HG02970 (cell line): ENCODE results near the gene ABI3.

Source experiments
- ATAC-seq: cut with Tn5 transposase; IDR thresholded peaks from one replicate; pipeline ENCODE4 v1.9.1; 2021; ENCODE audit warnings: mild to moderate bottlenecking, moderate library complexity, moderate number of reproducible peaks; ENCODE audit not compliant: unreplicated experiment, low FRiP score

ABI3 gene

GRCh38 chr17:49195751-49196150, 14.8 kb upstream of the ABI3 start:
- no peak for ATAC-seq

- no peak for ATAC-seq
These were observed 14.0 kb upstream of the ABI3 start for GRCh38 chr17:49196520-49196919.

- no peak for ATAC-seq
These were observed 13.0 kb upstream of the ABI3 start for GRCh38 chr17:49197346-49197998.

GRCh38 chr17:49198211-49198610, 12.3 kb upstream of the ABI3 start:
- no peak for ATAC-seq

GRCh38 chr17:49200423-49201083, 10.0 kb upstream of the ABI3 start:
- ATAC-seq = no peak

- no peak for ATAC-seq
These were observed 9.0 kb upstream of the ABI3 start for GRCh38 chr17:49201481-49201927.

- ATAC-seq = no peak
These were observed 6.7 kb upstream of the ABI3 start for GRCh38 chr17:49203796-49204195.

- ATAC-seq = no peak
These were observed 6.0 kb upstream of the ABI3 start for GRCh38 chr17:49204516-49204915.

- ATAC-seq = no peak
These were observed 1.4 kb upstream of the ABI3 start for GRCh38 chr17:49209061-49209571.

GRCh38 chr17:49213399-49213798, 2.9 kb downstream of the ABI3 start:
- ATAC-seq = no peak

- no peak for ATAC-seq
These were observed 3.3 kb downstream of the ABI3 start for GRCh38 chr17:49213847-49214246.

GRCh38 chr17:49214676-49215360, 4.3 kb downstream of the ABI3 start:
- no peak for ATAC-seq

- no peak for ATAC-seq
These were observed 6.0 kb downstream of the ABI3 start for GRCh38 chr17:49216482-49216881.

GRCh38 chr17:49216953-49217650, 6.6 kb downstream of the ABI3 start:
- no peak for ATAC-seq

- ATAC-seq = no peak
These were observed 7.3 kb downstream of the ABI3 start for GRCh38 chr17:49217651-49218413.

- ATAC-seq = no peak
These were observed 8.7 kb downstream of the ABI3 start for GRCh38 chr17:49218941-49219913.

GRCh38 chr17:49219987-49220386, 9.5 kb downstream of the ABI3 start:
- ATAC-seq = no peak

- ATAC-seq = no peak
These were observed 12.6 kb downstream of the ABI3 start for GRCh38 chr17:49223168-49223516.
